NCI-H1930 (cell line): Measurements from ENCODE around the gene FRMD4A.

Experiments
- DNase-seq, 2 experiments: peaks; one replicate each; lab custom pipeline; 2025; lab: John Stamatoyannopoulos, UW

FRMD4A gene

DNA sequence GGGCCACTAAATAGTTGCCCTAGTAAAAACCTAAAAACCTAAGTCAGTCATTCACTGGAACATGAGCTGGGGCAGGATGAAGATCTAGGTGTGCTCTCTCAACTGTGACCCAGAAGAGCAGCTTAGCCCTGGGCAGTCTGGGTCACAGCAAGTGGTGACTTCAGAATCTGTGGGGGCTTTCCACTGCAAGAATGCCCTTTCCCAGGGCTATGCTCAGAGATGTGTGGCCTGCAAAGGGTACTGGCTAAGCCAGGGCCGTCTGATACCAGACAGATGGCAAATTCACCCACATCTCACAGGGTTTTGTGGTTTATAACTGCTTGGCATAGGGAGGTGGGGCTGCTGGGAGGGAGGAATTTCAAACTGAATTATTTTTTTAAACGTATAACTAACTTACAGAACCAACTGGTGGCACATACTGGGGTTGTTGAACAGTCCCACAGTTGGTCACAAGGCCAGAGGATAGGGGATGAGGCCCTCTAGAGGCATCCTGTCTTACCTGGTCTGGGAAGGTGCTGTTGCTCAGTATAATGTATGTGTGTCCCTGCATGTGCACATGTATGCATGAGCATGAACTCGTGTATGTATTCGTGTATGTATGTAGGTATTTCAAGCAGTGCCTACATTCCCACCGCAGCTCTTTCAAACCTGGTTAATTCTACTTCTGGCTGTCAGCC is 680.7 kb downstream of the FRMD4A start:
- DNase-seq = no peak

DNA sequence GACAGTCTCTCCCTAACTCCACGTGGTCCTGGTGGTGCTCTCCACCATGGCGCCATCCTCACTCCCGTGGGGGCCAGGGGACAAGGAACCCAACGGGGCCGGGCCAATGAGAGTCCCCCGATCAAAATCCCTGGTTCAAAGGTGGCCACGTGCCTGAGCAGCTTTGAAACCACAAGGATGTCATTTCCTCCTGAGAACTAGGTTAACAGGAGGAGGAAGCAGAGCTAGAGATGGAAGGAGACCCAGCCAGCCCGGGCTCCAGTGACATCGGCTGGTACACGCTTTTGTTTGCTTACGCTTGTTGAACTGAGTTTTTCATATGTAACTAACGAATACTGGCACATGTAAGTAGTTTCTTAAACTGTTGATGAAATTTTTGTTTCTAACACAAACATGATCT is 682.3 kb downstream of the FRMD4A start:
- DNase-seq = no peak

- no peak for DNase-seq
Observed at GRCh38 chr10:13644866-13645265, 685.9 kb downstream of the FRMD4A start.

DNA sequence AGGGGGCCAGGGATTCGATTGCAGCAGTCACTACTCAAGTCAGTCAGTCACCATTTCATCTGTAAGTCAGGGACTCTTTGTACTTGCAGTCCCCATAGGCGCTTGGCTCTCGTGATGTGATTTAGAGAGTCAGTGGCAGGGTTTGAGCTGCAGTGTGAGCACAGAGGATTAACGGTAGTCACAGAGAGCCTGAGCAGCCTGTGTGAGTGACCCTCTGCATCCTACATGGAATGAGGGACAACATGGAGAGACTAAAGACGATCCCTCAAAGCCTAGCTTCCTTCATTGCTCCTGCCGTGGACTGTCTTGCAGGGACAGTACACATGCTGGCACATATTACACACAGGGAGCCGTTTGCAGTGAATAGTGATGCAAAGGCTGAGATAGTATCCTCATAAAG is 687.7 kb downstream of the FRMD4A start:
- DNase-seq = no peak

DNA sequence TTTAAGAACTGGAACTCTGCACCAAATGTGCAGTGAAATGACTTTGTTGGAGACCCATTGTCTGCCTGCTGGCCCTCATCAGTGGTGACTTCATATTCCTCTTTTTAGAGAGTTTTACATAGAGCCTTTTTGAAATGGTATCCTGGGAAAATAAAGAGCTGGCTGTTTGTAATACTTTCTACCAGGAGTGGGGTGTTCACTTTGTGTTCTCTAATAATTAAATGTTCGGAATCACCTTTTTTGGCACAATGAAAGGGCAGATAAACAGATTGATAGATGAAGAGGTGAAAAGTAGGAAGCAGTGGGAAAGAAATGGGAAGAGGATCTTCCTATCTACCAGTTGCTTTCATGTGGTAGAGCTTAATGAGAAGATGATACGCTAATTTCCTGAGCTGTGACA is 688.4 kb downstream of the FRMD4A start:
- DNase-seq = no peak

DNA sequence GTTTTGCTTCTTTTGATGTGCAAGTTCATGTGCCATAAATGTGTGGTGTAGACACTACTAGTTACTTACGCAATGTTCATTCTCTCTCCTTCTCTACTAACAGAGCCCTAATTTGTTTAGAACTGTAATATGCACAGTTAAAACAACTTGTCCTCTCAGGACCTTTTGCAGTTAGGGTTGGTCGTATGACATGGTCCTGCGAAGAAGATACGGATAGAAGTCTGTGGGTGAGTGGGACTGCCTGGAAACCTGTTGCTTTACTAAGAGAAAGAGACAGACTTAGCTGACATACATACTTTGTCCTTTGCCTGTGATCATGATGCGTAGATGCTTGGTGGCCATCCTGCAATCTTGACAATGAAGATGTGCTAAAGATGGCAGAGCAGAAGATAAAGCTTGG is 692.8 kb downstream of the FRMD4A start:
- DNase-seq = no peak

GRCh38 chr10:13637303-13637856 is 693.3 kb downstream of the FRMD4A start:
- DNase-seq = no peak

- DNase-seq = no peak
Observed at GRCh38 chr10:13636776-13637175, 693.9 kb downstream of the FRMD4A start.

DNA sequence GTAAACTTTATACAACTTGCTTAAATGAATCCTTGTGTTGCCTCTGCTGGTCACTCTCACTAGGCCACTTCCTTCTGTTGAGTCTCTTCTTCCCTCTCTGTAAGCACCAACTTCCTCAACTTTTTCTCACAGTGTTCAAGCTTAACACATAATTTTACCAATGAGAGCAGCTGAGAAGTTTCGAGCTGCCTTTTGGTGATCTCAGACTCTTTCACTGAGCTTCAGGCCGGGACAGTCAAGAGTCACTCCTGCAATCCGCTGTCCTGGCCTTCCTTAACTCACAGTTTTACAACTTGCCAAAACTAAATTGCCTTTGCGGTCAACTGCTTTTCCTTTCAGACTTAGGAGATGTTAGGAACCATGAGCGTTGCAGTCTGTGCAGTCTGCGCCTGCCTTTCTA is 696.5 kb downstream of the FRMD4A start:
- no peak for DNase-seq

DNA sequence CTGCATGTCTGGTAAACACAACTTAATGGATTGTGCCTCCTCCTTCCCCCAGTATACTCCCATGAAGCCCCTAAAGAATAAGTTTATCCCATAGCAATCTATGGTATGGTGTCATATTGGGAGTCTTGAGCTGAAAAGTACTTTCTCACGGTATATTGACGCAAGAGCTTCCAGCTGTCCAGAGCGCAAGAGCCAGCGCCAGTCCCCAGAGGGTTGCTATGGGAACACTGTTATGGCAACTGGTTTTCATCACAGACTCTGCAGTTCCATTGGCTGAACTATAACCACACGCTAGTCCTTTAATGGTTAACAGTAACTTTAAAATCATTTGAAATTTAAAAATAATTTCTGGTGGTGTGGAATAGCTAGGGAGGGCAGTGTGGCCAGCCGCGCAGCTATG is 697.0 kb downstream of the FRMD4A start:
- DNase-seq = no peak

- no peak for DNase-seq
Observed at GRCh38 chr10:13632884-13633440, 697.8 kb downstream of the FRMD4A start.

GRCh38 chr10:13632440-13632839 is 698.3 kb downstream of the FRMD4A start:
- DNase-seq = no peak

DNA sequence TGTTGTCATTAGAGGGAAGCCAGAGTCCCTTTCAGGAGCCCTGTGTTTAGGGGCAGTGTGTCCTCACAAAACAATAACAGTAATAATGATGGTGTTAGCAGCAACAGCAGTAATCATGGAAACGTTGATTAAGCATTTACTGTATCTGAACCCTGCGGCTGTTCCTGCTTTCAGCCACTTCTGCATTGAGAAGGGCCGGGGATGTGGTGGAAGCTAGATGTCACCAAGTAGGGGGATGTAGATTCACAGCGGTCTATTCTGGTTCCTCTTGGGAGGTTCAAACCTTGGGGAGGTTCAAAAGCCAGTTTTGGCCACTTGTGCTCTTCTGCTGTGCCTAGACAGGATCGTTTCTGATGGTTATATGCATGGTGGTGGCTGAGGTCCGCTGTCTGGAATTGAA is 699.1 kb downstream of the FRMD4A start:
- DNase-seq = no peak

- no peak for DNase-seq
Observed at GRCh38 chr10:13630231-13630630, 700.5 kb downstream of the FRMD4A start.

- DNase-seq = no peak
Observed at GRCh38 chr10:13629116-13629515, 701.6 kb downstream of the FRMD4A start.

- no peak for DNase-seq
Observed at GRCh38 chr10:13628661-13629060, 702.1 kb downstream of the FRMD4A start.

- no peak for DNase-seq
Observed at GRCh38 chr10:13627459-13628310, 703.0 kb downstream of the FRMD4A start.

GRCh38 chr10:13624630-13625029 is 706.1 kb downstream of the FRMD4A start:
- no peak for DNase-seq

DNA sequence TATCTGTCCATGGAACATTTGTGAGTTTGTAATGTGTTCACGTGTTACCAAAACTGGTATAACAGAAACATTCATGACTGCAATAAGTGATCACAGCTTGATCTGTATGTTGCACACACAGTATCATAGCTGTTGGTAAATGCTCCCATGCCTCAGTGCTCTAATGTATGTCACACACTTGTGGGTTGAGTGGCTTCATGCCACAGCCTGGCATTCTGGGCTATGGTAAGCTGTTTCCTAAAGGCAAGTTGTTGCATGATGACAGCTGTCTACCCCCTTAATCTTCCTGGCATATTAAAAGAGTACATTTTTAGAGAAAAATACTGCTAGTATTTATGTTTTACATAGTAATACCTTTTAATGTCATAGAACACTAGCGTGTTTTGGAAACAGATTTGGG is 708.8 kb downstream of the FRMD4A start:
- no peak for DNase-seq

DNA sequence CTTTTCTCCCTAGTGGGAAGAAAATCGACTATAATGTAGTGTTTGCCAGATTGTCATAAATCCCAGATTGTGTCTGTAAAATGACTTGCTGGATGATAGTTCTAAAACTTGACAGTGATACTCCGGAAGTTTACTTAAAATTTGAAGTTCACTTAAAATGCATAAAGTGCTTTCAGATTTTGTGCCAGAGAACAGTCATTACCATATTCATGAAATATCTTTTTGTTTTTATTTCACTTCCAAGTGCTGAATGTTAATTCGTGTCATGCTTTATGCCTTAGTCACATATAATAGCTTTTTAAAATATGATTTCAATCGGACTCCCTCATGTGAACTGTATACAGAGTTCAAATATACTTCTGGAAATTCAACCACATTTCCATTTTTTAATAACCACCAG is 713.6 kb downstream of the FRMD4A start:
- no peak for DNase-seq

DNA sequence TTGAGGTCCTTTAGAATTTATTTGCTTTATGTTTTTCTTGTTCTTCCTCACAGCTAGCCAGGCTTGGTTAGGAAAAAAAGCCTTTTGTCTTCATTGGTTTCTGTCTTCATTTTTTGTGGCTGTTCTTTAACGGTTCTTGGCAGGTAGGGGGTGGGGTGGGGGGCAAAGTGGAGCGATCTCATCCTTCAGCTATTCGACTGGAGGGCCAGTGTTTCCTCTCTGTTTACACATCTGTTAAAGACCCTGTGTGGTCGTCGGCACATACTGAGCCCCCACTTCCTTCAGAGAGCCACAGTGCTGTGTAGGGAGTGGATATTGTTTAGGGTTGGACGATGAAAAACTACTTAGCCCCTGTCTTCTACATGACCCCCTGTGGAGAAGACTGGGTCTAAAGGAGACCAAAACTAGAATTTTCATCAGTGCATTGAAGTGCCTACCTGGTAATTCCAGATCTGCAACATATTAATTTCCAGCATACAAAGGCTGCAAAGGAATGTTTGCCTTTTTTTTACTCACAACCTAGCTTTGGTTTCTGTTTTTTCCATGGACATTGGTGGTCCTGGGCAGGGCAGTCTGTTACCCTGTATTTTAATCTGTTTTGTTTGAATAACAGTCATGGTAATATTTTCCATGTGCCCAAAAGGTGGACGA is 714.9 kb downstream of the FRMD4A start:
- no peak for DNase-seq

- DNase-seq = no peak
Observed at GRCh38 chr10:13614530-13615332, 716.0 kb downstream of the FRMD4A start.
